PC-3 (cell line): ENCODE measurements around the gene TCTN2. TPM values are rescaled to one million over a fixed set of nuclear protein-coding genes. Genes with fewer than 3 reads are reported as not detected.

Source experiments
- ATAC-seq: fragments of 200-7000 bp; cut with Tn5 transposase; 2 replicates; pipeline ENCODE4 v1.9.1; 2020; ENCODE audit warnings: mild to moderate bottlenecking, moderate library complexity
- BruUV-seq: library from RNA; stranded (reverse); fragments of 400-500 nt; replicated peaks from 2 replicates; lab custom pipeline; 2021; lab: Mats Ljungman, UMichigan
- CTCF ChIA-PET: fragments of 300-600 bp; sonication (Branson Sonifier 250); formaldehyde crosslinking; loops from one replicate; lab custom pipeline; 2022; ENCODE audit warnings: antibody characterized with exemption; lab: Charles Lee
- POLR2A ChIA-PET: fragments of 300-600 bp; sonication (Branson Sonifier 250); formaldehyde crosslinking; loops from one replicate; lab custom pipeline; 2022; ENCODE audit warnings: antibody characterized with exemption; ENCODE audit not compliant: unreplicated experiment; lab: Charles Lee
- DNase-seq: peaks from one replicate; pipeline ENCODE4 v3.0.0-alpha.2; 2015
- H2AFZ ChIP-seq: fragments of 300-600 bp; sonication (generic); 2 replicates; pipeline ENCODE4 v1.6.0; 2016; ENCODE audit warnings: antibody characterized with exemption, low read length
- H3F3A ChIP-seq: fragments of 300-600 bp; sonication (generic); one replicate; pipeline ENCODE4 v1.6.0; 2017; ENCODE audit warnings: antibody characterized with exemption, low read length, control low read depth, mild to moderate bottlenecking; ENCODE audit not compliant: unreplicated experiment
- H3K27ac ChIP-seq: fragments of 300-600 bp; sonication (generic); 2 replicates; pipeline ENCODE4 v1.5.1; 2016; ENCODE audit warnings: mild to moderate bottlenecking, low read length
- H3K27me3 ChIP-seq: fragments of 300-600 bp; sonication (generic); 2 replicates; pipeline ENCODE4 v1.6.1; 2016; ENCODE audit warnings: low read length, mixed read lengths
- H3K36me3 ChIP-seq: fragments of 300-600 bp; sonication (generic); 2 replicates; pipeline ENCODE4 v1.6.1; 2016; ENCODE audit warnings: low read depth, mixed run types, low read length, mixed read lengths
- H3K4me1 ChIP-seq: fragments of 300-600 bp; sonication (generic); 2 replicates; pipeline ENCODE4 v1.5.1; 2016; ENCODE audit warnings: low read length; ENCODE audit not compliant: insufficient read depth
- H3K4me2 ChIP-seq: fragments of 300-600 bp; sonication (generic); 2 replicates; pipeline ENCODE4 v1.6.0; 2016; ENCODE audit warnings: low read length
- H3K4me3 ChIP-seq: fragments of 300-600 bp; sonication (generic); 2 replicates; pipeline ENCODE4 v1.5.1; 2016; ENCODE audit warnings: mild to moderate bottlenecking, low read length, mixed read lengths
- H3K79me2 ChIP-seq: fragments of 300-600 bp; sonication (generic); 2 replicates; pipeline ENCODE4 v1.6.1; 2017; ENCODE audit warnings: low read length, mixed read lengths
- H3K9ac ChIP-seq: fragments of 300-600 bp; sonication (generic); 2 replicates; pipeline ENCODE4 v1.6.0; 2016; ENCODE audit warnings: mild to moderate bottlenecking, low read length
- H3K9me2 ChIP-seq: fragments of 300-600 bp; sonication (generic); replicated peaks from 2 replicates; pipeline ENCODE4 v1.6.1; 2016; ENCODE audit warnings: mixed run types, low read length, mixed read lengths
- H3K9me3 ChIP-seq: fragments of 300-600 bp; sonication (generic); 2 replicates; pipeline ENCODE4 v1.6.1; 2016; ENCODE audit warnings: low read length, mixed read lengths
- H4K20me1 ChIP-seq: fragments of 300-600 bp; sonication (generic); 2 replicates; pipeline ENCODE4 v1.6.1; 2016; ENCODE audit warnings: low read length, mixed read lengths
- CTCF ChIP-seq: fragments of 300-600 bp; sonication (generic); conservative IDR thresholded peaks from 2 replicates; pipeline ENCODE4 v1.5.1; 2017; ENCODE audit warnings: antibody characterized with exemption, low read depth, mild to moderate bottlenecking, low read length
- EZH2 ChIP-seq: fragments of 300-600 bp; sonication (generic); IDR thresholded peaks from one replicate; pipeline ENCODE4 v1.6.1; 2017; ENCODE audit warnings: antibody characterized with exemption, mild to moderate bottlenecking, low read length; ENCODE audit not compliant: unreplicated experiment
- EZH2phosphoT487 ChIP-seq: fragments of 300-600 bp; sonication (generic); IDR thresholded peaks from 2 replicates; pipeline ENCODE4 v1.6.1; 2018; ENCODE audit warnings: mild to moderate bottlenecking, antibody characterized with exemption, low read length, borderline replicate concordance
- intact Hi-C: fragments of 100-400 bp; cut with micrococcal nuclease; formaldehyde crosslinking; loops from 2 replicates; pipeline ENCODE4 v1.9.0; 2023
- total RNA-seq: library from RNA; depleted of rRNA; stranded (reverse); fragments of >200 nt; gene quantifications from 2 replicates; pipeline ENCODE4 v1.2.3, GENCODE V29; 2014

Gene TCTN2
- total RNA-seq, 1 experiment from 2014 or later: 15.8 TPM

- POLR2A ChIA-PET: no interaction called here
- Histone ChIP-seq H3K79me2 (no peaks in the 10 kb centered on the region), H3K4me1 (no peaks in the 10 kb centered on the region), H3K9me2 (no peaks in the 10 kb centered on the region), H4K20me1 (no peaks in the 10 kb centered on the region), H3K27me3 (no peaks in the 10 kb centered on the region), H3K36me3 (peaks cover 25% of the 10 kb centered on the region), H3K9ac (no peak overlapping the region), H3K27ac (no peak overlapping the region), H2AFZ (no peak overlapping the region), H3K4me3 (no peak overlapping the region), H3K4me2 (no peak overlapping the region), H3F3A (no peaks in the 10 kb centered on the region), H3K9me3 (no peaks in the 10 kb centered on the region)
- no peak for DNase-seq
- TF ChIP-seq EZH2 (no peak), EZH2phosphoT487 (no peak), CTCF (no peak)
- no peak for ATAC-seq
- no TSS peak for BruUV-seq
- CTCF ChIA-PET: no interaction called here
- intact Hi-C loops: no loop called here
These were observed 61.3 kb downstream of the TCTN2 start for GRCh38 chr12:123732251-123732650.

GRCh38 chr12:123733229-123733628 is 62.3 kb downstream of the TCTN2 start:
- no TSS peak for BruUV-seq
- POLR2A ChIA-PET: no interaction called here

GRCh38 chr12:123734268-123734667 is 63.4 kb downstream of the TCTN2 start:
- ATAC-seq: no peak
- Histone ChIP-seq H3K4me2 (no peak overlapping the region), H3K36me3 (peaks cover 20% of the 10 kb centered on the region), H3F3A (no peaks in the 10 kb centered on the region), H3K27ac (no peak overlapping the region), H3K9me3 (no peaks in the 10 kb centered on the region), H2AFZ (no peak overlapping the region), H3K79me2 (no peaks in the 10 kb centered on the region), H4K20me1 (no peaks in the 10 kb centered on the region), H3K27me3 (no peaks in the 10 kb centered on the region), H3K4me3 (no peak overlapping the region), H3K4me1 (no peaks in the 10 kb centered on the region), H3K9me2 (no peaks in the 10 kb centered on the region), H3K9ac (no peak overlapping the region)
- intact Hi-C loops: no loop called here
- POLR2A ChIA-PET: no interaction called here
- no TSS peak for BruUV-seq
- CTCF ChIA-PET: no interaction called here
- no peak for DNase-seq
- TF ChIP-seq EZH2 (no peak), CTCF (no peak), EZH2phosphoT487 (no peak)

More at GRCh38 chr12:123733229-123733628, 62.3 kb downstream of the TCTN2 start:
- intact Hi-C loops: no loop called here
- H3K9me3 ChIP-seq: no peaks in the 10 kb centered on the region
- TF ChIP-seq CTCF (no peak), EZH2phosphoT487 (no peak)
- no peak overlapping the region for H3K4me3 ChIP-seq
- ATAC-seq: no peak
- H3K36me3 ChIP-seq: peaks cover 24% of the 10 kb centered on the region
- no peak overlapping the region for H3K4me2 ChIP-seq
- H3F3A ChIP-seq: no peaks in the 10 kb centered on the region
- no peak overlapping the region for H2AFZ ChIP-seq
- no peaks in the 10 kb centered on the region for H3K4me1 ChIP-seq
- CTCF ChIA-PET: no interaction called here
- no peaks in the 10 kb centered on the region for H3K79me2 ChIP-seq
- no peaks in the 10 kb centered on the region for H4K20me1 ChIP-seq
- DNase-seq: no peak
- no peak overlapping the region for H3K27ac ChIP-seq
- no peaks in the 10 kb centered on the region for H3K27me3 ChIP-seq
- H3K9me2 ChIP-seq: no peaks in the 10 kb centered on the region
- H3K9ac ChIP-seq: no peak overlapping the region
